Kidney (tissue), 14 donors: ENCODE measurements around the gene C11orf21. TPM values are rescaled to one million over a fixed set of nuclear protein-coding genes. Genes with fewer than 3 reads are reported as not detected.
A peak's percentile ranks its signal among the peaks of the same experiment; 100 is the strongest.
"Not testable (repeated sequence)": the region's sequence is repeated elsewhere in the genome, so short reads cannot be mapped to it uniquely, and the experiment has no call there.

Experiments
- DNase-seq, 5 donors: peaks; one replicate each; pipeline ENCODE4 v3.0.0-alpha.2; 2013 to 2020
- FAIRE-seq: peaks from 2 replicates; lab custom pipeline; 2012; peaks lifted over from hg19 to GRCh38; lab: Jason Lieb, UNC
- H3K27ac ChIP-seq, 2 donors: one replicate each; pipeline ENCODE4 v1.7.0; 2013; ENCODE audit warnings: low read depth in 2 of 2, low read length in 2 of 2, inconsistent platforms in 1 of 2
- H3K27me3 ChIP-seq: one replicate; pipeline ENCODE4 v1.7.1; 2013; ENCODE audit warnings: low read length, inconsistent platforms; ENCODE audit not compliant: control insufficient read depth, insufficient read depth
- H3K36me3 ChIP-seq, 3 donors: one replicate each; pipeline versions ENCODE4 v1.7.0 to v1.7.1; 2013; ENCODE audit warnings: low read length in 3 of 3, control low read depth in 1 of 3, inconsistent platforms in 1 of 3; ENCODE audit not compliant: insufficient read depth in 3 of 3, control insufficient read depth in 2 of 3
- H3K4me1 ChIP-seq, 3 donors: one replicate each; pipeline versions ENCODE4 v1.7.0 to v1.7.1; 2013; ENCODE audit warnings: low read length in 3 of 3, inconsistent platforms in 1 of 3, low read depth in 1 of 3; ENCODE audit not compliant: control insufficient read depth in 2 of 3, insufficient read depth in 2 of 3
- H3K4me3 ChIP-seq, 3 donors: one replicate each; pipeline versions ENCODE4 v1.7.0 to v1.8.1; 2013; ENCODE audit warnings: low read length in 3 of 3, control low read depth in 1 of 3, inconsistent platforms in 1 of 3
- H3K9ac ChIP-seq, 3 donors: one replicate each; pipeline versions ENCODE4 v1.7.0 to v1.7.1; 2013; ENCODE audit warnings: low read length in 3 of 3, control low read depth in 1 of 3, inconsistent platforms in 1 of 3
- H3K9me3 ChIP-seq, 3 donors: one replicate each; pipeline versions ENCODE4 v1.7.0 to v1.7.1; 2013; ENCODE audit warnings: low read length in 3 of 3, control low read depth in 1 of 3, inconsistent platforms in 1 of 3; ENCODE audit not compliant: control insufficient read depth in 2 of 3, insufficient read depth in 1 of 3
- intact Hi-C: fragments of 100-400 bp; cut with DNase I; formaldehyde crosslinking; loops from one replicate; pipeline ENCODE4 v1.11.1; 2022
- polyA plus RNA-seq: library from polyadenylated mRNA; stranded (reverse); fragments of 350-450 nt; fragmentation: Illumina TruSeq; extraction: RNeasy Lipid Tissue Mini Kit (QIAGEN cat#74804); gene quantifications from one replicate; pipeline ENCODE4 v1.2.3, GENCODE V29; 2014; ENCODE audit warnings: low read depth, low replicate concordance; ENCODE audit not compliant: insufficient read depth
- total RNA-seq: library from RNA; stranded (reverse); fragmentation: NEBNext Ultra II Directional; extraction: Animal tissue kit (Norgen Biotek cat#: 25700); gene quantifications from one replicate; pipeline ENCODE4 v1.2.1, GENCODE V29; 2021
- TF ChIP-seq, protein P1 (sequence below): IDR thresholded peaks from 3 replicates; pipeline ENCODE4 v1.5.1; 2012; ENCODE audit warnings: mild to moderate bottlenecking, moderate library complexity, borderline replicate concordance; ENCODE audit not compliant: insufficient read depth; ENCODE audit errors: extremely low read depth
- donor health status: control.
- donor health status: control.
- donor health status: control.
- donor health status: control.
- donor health status: control.
- donor health status: DM: yes; HTN: yes; CAD: no.
- donor health status: Normal renal cell carcinoma (clear cell type).

C11orf21 gene
- total and polyA plus RNA-seq, 2 donors from 2014 or later = 0.17 to 4.9 TPM

DNA sequence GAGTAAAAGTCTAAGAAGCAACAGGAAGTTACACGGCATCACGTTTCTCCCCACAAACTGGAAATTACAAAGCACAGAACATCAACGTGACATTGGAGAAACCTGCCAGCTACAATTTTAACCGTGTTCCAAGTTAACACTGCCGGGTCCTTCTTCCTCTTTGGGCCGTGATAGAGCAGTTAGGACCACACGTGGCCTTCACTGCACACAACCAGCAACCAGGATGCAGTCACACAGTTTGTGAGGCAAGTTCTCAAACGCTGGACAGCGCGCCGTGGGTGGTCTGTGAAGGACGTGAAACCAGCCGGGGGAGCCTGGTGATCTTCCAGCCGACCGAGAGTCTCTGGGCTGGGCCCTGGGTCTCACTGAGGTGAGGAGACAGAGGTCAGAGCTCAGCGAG lies 14.6 kb downstream of the C11orf21 start:
- Histone ChIP-seq H3K36me3 (no peaks in the 10 kb centered on the region), H3K9ac (no peak overlapping the region), H3K27ac (peak overlapping the region in 1 of 2 donors; percentile 63), H3K9me3 (peaks cover 0 to 6% (median 0%) of the 10 kb centered on the region in 3 donors), H3K4me1 (peaks cover 0 to 3% (median 2%) of the 10 kb centered on the region in 3 donors), H3K4me3 (no peak overlapping the region), H3K27me3 (no peaks in the 10 kb centered on the region)
- FAIRE-seq (no peak), DNase-seq (peak; percentile 22 to 79 (median 48))
- intact Hi-C loops = no loop called here
- TF ChIP-seq, protein P1, sequence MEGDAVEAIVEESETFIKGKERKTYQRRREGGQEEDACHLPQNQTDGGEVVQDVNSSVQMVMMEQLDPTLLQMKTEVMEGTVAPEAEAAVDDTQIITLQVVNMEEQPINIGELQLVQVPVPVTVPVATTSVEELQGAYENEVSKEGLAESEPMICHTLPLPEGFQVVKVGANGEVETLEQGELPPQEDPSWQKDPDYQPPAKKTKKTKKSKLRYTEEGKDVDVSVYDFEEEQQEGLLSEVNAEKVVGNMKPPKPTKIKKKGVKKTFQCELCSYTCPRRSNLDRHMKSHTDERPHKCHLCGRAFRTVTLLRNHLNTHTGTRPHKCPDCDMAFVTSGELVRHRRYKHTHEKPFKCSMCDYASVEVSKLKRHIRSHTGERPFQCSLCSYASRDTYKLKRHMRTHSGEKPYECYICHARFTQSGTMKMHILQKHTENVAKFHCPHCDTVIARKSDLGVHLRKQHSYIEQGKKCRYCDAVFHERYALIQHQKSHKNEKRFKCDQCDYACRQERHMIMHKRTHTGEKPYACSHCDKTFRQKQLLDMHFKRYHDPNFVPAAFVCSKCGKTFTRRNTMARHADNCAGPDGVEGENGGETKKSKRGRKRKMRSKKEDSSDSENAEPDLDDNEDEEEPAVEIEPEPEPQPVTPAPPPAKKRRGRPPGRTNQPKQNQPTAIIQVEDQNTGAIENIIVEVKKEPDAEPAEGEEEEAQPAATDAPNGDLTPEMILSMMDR = no peak

DNA sequence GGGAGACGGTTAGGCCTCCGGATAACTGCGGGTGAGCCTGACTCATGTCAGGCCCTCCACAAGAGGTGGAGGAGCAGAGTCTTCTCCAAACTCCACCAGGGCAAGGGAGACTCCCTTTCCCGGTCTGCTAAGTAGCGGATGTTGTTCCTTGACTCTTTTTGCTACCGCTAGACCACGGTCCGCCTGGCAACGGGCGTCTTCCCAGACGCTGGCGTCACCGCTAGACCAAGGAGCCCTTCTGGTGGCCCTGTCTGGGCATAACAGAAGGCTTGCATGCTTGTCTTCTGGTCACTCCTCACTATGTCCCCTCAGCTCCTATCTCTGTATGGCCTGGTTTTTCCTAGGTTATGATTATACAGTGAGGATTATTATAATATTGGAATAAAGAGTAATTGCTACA lies 15.4 kb downstream of the C11orf21 start:
- peak in 2 of 5 donors; percentile 13 to 36 for DNase-seq
- H3K4me1 ChIP-seq, H3K4me3 ChIP-seq, H3K27ac ChIP-seq, intact Hi-C loops, H3K9ac ChIP-seq, H3K27me3 ChIP-seq, H3K36me3 ChIP-seq, FAIRE-seq, H3K9me3 ChIP-seq: not testable (repeated sequence)

DNA sequence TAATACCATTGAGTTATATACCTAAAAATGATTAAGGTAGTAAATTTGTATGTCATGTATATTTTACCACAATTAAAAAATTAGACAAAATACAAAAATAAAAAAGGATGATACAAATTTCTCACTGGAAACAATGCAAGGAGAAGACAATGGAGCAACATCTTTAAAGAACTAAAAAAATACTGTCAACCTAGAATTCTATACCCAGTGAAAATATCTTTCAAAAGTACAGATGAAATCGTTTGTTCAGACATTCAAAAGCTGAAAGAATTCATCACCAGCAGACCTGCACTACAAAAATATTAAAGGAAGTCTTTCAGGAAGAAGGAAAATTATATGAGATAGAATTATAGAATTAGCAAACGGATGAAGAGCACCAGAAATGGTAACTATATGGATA lies 21.5 kb downstream of the C11orf21 start:
- FAIRE-seq (no peak), DNase-seq (no peak)
- H3K4me1 ChIP-seq = peaks cover 0 to 4% (median 0%) of the 10 kb centered on the region in 3 donors
- no peak overlapping the region for H3K27ac ChIP-seq
- no peak overlapping the region for H3K9ac ChIP-seq
- TF ChIP-seq, protein P1 = no peak
- intact Hi-C loops = no loop called here
- peaks cover 0 to 6% (median 0%) of the 10 kb centered on the region in 3 donors for H3K9me3 ChIP-seq
- H3K36me3 ChIP-seq = no peaks in the 10 kb centered on the region
- H3K27me3 ChIP-seq = no peaks in the 10 kb centered on the region
- H3K4me3 ChIP-seq = no peak overlapping the region

DNA sequence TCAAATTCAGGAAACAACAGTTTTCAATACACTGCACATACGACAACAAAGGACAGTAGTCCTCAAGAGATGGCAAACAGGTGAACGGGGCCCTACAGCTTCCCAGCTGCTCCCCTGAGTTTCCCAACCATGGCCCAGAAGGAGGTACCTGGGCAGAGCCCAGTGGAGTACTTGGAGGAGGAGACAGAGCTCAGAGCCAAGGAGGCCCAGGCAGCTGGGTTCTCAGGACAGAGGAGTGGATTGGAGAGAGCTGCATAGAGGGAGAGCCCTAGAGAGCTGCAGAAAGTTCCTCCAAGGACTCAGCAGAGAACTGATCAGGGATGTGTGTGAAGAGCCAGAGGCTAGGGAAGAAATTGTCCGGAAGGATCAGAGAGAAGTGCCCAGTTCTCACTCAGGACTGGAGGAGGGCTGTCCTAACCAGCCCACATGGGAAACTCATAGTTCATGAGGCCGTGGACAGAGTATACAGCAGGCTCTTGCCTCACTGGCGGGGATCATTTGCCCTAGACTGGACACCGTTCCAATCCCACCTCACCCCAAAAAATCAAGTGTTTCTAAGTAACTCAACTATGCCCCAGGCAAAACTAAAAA lies 23.7 kb downstream of the C11orf21 start:
- no peaks in the 10 kb centered on the region for H3K27me3 ChIP-seq
- no peak overlapping the region for H3K27ac ChIP-seq
- H3K4me3 ChIP-seq = no peak overlapping the region
- H3K9ac ChIP-seq = no peak overlapping the region
- no peaks in the 10 kb centered on the region for H3K36me3 ChIP-seq
- TF ChIP-seq, protein P1 = no peak
- no peak for FAIRE-seq
- peaks cover 0 to 4% (median 0%) of the 10 kb centered on the region in 3 donors for H3K4me1 ChIP-seq
- peaks cover 0 to 2% (median 0%) of the 10 kb centered on the region in 3 donors for H3K9me3 ChIP-seq
- peak in 2 of 5 donors; percentile 8 to 70 for DNase-seq
- intact Hi-C loops = no loop called here
